Progenitor cell of endocrine pancreas (in vitro differentiated cells): Measurements from ENCODE around the gene FAM25A. TPM values are rescaled to one million over a fixed set of nuclear protein-coding genes. Genes with fewer than 3 reads are reported as not detected.

Source experiments
- DNase-seq: peaks from one replicate; pipeline ENCODE4 v3.0.0; 2021; ENCODE audit warnings: low spot score; ENCODE audit not compliant: unreplicated experiment
- H3K27ac Mint-ChIP-seq: 2 replicates; pipeline ENCODE4 v1.8.0; 2021; ENCODE audit warnings: mild to moderate bottlenecking, moderate library complexity, mixed read lengths
- H3K27me3 Mint-ChIP-seq: 2 replicates; pipeline ENCODE4 v1.8.0; 2021; ENCODE audit warnings: mixed read lengths
- H3K36me3 Mint-ChIP-seq: 2 replicates; pipeline ENCODE4 v1.8.0; 2022; ENCODE audit warnings: mixed read lengths; ENCODE audit not compliant: insufficient read depth
- H3K4me1 Mint-ChIP-seq: 2 replicates; pipeline ENCODE4 v1.8.0; 2021; ENCODE audit warnings: low read depth, mixed read lengths
- H3K4me3 Mint-ChIP-seq: 2 replicates; pipeline ENCODE4 v1.8.0; 2021; ENCODE audit warnings: low read depth, mild to moderate bottlenecking, moderate library complexity, mixed read lengths
- H3K9me3 Mint-ChIP-seq: 2 replicates; pipeline ENCODE4 v1.8.0; 2021; ENCODE audit warnings: low read depth, mixed read lengths
- CTCF ChIP-seq: fragments of 200-600 bp; sonication (generic); IDR thresholded peaks from one replicate; pipeline ENCODE4 v1.5.0; 2021; ENCODE audit warnings: antibody characterized with exemption, mild to moderate bottlenecking; ENCODE audit not compliant: unreplicated experiment
- total RNA-seq: library from RNA; stranded (reverse); gene quantifications from 2 replicates; pipeline ENCODE4 v1.2.1, GENCODE V29; 2021

FAM25A gene
- total RNA-seq, 1 donor from 2014 or later: not detected

DNA sequence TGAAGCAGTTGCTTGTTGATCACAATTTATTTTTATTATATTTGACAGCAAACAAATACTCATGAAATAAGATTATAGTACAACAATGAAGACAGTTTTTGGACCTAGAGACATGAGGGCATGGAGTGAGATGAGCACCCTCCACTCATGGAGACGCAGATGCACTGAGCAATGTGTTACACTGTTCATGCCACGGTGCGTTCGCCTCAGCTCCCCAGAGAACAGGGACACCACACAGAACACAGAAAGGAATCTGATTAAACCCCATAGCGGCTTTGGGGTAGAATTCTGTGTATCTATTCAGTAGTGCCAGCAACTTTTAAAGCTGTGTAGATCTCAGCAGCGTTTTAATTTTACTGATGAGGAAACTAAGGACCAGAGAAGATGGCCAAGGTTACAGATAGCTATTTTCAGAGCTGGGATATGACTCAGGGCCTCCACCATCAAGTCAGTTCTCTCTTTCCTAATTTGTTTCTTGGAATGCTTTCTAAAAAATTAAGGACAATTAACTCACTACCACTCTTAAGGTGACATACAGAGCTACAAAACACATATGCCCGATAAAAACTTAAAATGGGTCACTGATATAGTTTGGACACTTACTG is 33.6 kb downstream of the FAM25A start:
- TF ChIP-seq CTCF: no peak
- no peak for DNase-seq
- H3K4me1 Mint-ChIP-seq: no peaks in the 10 kb centered on the region
- peaks cover 17% of the 10 kb centered on the region for H3K36me3 Mint-ChIP-seq
- H3K9me3 Mint-ChIP-seq: no peaks in the 10 kb centered on the region
- no peak overlapping the region for H3K4me3 Mint-ChIP-seq
- no peaks in the 10 kb centered on the region for H3K27me3 Mint-ChIP-seq
- no peak overlapping the region for H3K27ac Mint-ChIP-seq

DNA sequence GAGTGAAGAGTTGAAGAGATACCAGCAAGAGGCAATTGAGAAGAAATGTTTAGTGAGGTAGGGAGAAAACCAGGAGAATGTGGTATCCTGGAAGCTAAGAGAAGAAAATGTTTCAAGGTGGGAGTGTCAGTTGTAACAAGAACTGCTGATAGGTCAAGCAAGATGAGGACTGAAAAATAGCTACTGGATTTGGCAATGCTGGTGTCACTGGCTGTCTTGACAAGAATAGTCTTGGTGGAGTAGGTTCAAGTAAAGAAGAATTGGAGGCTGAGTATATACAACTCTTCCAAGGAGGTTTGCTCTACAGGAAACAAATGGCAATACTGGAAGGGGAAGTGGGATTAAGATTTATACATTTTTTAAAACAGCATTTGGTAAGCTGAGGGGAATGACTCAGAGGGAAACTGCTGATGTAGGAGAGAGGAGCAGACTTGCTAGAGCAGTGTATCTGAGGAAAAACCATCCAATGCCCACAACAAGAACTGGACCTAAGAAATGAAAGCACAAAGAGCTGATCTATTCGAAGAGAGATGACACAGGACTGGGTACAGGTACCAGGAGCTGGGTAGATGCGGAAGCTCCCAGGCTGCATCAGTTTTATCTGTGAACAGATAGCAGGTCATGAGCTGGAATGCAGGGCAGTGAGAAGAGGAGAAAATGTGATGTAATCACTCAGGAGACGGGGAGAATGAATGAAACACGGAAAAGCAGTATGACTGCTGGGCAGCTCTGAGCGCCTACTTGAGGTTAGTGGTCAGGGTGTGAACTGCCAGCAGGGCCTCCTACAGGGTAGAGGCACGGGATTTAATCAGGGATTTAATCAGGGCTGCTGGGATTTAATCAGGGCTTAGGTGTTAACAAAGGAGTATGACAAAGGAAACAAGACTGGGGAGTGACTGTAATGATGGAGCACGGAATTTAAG is 34.5 kb downstream of the FAM25A start:
- peak; percentile 13 for TF ChIP-seq CTCF
- no peaks in the 10 kb centered on the region for H3K9me3 Mint-ChIP-seq
- H3K4me3 Mint-ChIP-seq: no peak overlapping the region
- no peak for DNase-seq
- peaks cover 22% of the 10 kb centered on the region for H3K36me3 Mint-ChIP-seq
- no peak overlapping the region for H3K27ac Mint-ChIP-seq
- no peaks in the 10 kb centered on the region for H3K27me3 Mint-ChIP-seq
- no peaks in the 10 kb centered on the region for H3K4me1 Mint-ChIP-seq

- Mint-ChIP-seq H3K9me3 (no peaks in the 10 kb centered on the region), H3K36me3 (peaks cover 33% of the 10 kb centered on the region), H3K4me1 (peaks cover 2% of the 10 kb centered on the region), H3K27ac (no peak overlapping the region), H3K4me3 (no peak overlapping the region), H3K27me3 (no peaks in the 10 kb centered on the region)
- no peak for DNase-seq
- no peak for TF ChIP-seq CTCF
Observed at GRCh38 chr10:87058171-87058570, 38.1 kb downstream of the FAM25A start.

DNA sequence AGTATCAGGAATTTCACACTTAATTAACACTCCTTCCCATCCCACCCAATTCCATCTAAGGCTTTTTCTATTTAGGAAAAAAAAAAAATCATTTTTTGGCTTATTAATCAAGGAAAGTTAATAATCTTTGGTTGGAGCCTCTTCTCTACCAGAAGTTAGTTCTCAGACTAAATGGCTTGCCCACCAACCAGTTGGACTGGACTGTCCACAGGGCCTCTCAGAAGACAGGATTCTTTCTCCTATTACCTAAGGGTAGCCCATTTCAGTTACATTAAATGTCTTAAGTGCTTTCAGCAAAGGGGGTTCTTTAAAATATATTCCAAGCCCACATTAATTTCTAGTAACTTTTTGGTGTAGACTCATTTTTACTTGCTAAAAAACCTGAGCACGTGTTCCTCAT is 39.3 kb downstream of the FAM25A start:
- DNase-seq: no peak
- Mint-ChIP-seq H3K27me3 (no peaks in the 10 kb centered on the region), H3K9me3 (no peaks in the 10 kb centered on the region), H3K27ac (no peak overlapping the region), H3K4me1 (peaks cover 2% of the 10 kb centered on the region), H3K36me3 (peaks cover 38% of the 10 kb centered on the region), H3K4me3 (no peak overlapping the region)
- TF ChIP-seq CTCF: no peak

- no peak for DNase-seq
- no peak for TF ChIP-seq CTCF
- no peak overlapping the region for H3K27ac Mint-ChIP-seq
- no peaks in the 10 kb centered on the region for H3K27me3 Mint-ChIP-seq
- peaks cover 2% of the 10 kb centered on the region for H3K4me1 Mint-ChIP-seq
- no peaks in the 10 kb centered on the region for H3K9me3 Mint-ChIP-seq
- no peak overlapping the region for H3K4me3 Mint-ChIP-seq
- H3K36me3 Mint-ChIP-seq: peaks cover 38% of the 10 kb centered on the region
Observed at GRCh38 chr10:87060280-87060928, 40.3 kb downstream of the FAM25A start.
